CD4-positive, alpha-beta T cell treated with Interleukin-1 beta for 1 hour (primary cell): ENCODE results near the gene CRACR2B.

ENCODE experiments used
- DNase-seq, 2 donors: peaks; one replicate each; pipeline ENCODE4 v3.0.0-alpha.2; 2020 to 2022

Gene CRACR2B

DNA sequence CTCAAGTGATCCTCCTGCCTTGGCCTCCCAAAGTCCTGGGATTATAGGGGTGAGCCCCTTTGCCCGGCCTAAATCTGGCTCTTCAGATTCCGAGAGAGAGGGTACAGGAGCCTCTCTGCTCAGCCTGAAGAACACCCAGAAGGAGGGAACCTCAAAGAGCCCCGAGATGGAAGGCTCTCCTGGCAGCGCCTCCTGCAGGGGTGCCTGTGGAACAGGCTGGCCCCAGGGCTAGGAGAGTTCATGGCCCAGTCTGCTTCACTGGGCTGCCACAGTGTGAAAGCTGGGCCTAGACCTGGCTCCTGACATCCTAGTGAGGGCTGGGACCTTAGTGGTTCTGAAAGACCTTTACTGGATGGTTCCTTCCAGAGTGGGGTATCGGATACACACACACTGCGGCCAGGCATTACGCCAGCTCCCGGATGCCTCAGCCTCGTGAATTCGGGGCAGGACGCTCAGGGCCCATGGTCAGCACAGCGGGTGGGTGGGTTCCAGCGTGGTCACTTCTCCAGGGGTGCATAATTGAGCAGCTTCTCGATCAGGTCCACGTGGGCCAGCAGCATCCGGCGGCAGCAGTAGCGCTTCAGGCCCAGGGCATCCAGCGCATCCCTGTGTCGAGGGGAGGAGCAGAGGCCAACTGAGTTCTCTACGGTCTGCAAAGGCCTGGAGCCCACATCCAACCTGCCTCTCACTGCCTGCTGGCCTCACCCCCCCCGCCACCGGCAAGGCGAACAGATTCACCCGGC is 12.3 kb downstream of the CRACR2B start:
- DNase-seq: no peak

GRCh38 chr11:841981-842369 is 14.3 kb downstream of the CRACR2B start:
- no peak for DNase-seq

DNA sequence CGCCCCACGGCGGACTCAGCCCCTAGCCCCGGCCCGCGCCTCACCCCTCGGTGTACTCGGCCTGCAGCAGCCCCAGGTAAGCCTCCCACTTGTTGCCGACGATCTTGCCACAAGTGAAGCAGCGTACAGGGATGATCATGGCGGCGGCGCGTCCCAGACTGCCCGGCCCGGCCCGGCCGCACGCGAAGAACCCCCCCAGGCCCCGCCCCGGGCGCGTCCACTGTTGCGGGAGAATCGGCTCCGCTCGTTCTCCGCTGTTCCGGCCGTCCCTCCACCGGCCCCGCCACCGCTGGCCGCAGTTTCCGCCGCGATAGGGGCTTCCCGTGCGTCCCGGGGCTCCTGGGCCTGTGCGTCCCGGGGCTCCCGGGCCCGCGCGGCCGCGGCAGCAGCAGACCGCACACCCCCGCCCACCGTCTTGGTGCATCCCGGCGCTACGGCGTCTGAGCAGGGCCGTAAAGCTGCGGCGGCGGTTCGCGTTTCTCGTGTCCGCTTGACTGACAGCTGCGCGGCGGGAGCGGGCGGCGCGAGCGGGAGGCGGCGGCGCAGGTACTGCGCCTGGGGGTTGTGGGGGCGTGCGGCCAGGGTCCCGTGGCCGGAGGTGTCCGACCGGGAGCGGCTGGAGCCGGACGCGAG is 14.8 kb downstream of the CRACR2B start, which contains the start of the genes POLR2L and TSPAN4:
Gene POLR2L (minus strand): TSS at position 160 of the 633 bp plus-strand sequence. CDS start 21 bp downstream, at position 139.
Gene TSPAN4 (plus strand): TSS at position 483 of the 633 bp plus-strand sequence. CDS start 7,453 bp downstream, outside the sequence.
- DNase-seq: peak; percentile 84 to 89

DNA sequence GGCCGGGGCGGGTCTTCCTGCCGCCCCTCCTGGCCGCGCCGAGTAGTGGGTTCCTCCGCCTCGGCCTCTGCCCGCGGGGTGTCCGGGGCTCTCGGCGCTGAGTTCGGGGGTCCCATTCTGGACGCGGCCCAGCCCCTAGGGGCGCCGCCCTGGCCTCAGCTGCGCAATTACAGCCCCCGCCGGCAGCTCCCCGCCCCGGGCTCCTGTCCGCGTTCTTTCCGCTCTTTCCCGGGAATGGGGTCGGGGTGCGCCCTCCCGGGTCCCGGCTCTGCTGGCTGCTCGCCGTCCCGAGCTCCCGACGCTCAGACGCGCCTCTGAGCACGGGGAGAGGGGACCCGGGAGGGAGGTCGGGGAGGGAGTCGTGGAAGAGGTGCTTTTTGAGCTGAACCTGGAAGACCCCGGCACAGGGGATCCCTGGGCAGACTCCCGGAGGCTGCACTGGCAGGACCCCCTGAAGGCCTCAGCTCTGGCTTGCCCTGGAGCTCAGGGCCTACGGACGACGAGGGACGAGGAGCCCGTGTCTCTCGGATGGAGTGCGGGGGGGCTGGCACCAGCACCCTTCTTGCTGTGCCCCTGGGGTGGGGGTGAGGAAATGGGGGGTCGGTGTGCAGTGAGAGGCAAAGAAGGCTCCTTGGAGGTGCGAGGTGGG is 15.5 kb downstream of the CRACR2B start:
- DNase-seq: no peak

GRCh38 chr11:843818-844692 is 16.3 kb downstream of the CRACR2B start:
- DNase-seq: peak in 1 of 2 donors; percentile 72

DNA sequence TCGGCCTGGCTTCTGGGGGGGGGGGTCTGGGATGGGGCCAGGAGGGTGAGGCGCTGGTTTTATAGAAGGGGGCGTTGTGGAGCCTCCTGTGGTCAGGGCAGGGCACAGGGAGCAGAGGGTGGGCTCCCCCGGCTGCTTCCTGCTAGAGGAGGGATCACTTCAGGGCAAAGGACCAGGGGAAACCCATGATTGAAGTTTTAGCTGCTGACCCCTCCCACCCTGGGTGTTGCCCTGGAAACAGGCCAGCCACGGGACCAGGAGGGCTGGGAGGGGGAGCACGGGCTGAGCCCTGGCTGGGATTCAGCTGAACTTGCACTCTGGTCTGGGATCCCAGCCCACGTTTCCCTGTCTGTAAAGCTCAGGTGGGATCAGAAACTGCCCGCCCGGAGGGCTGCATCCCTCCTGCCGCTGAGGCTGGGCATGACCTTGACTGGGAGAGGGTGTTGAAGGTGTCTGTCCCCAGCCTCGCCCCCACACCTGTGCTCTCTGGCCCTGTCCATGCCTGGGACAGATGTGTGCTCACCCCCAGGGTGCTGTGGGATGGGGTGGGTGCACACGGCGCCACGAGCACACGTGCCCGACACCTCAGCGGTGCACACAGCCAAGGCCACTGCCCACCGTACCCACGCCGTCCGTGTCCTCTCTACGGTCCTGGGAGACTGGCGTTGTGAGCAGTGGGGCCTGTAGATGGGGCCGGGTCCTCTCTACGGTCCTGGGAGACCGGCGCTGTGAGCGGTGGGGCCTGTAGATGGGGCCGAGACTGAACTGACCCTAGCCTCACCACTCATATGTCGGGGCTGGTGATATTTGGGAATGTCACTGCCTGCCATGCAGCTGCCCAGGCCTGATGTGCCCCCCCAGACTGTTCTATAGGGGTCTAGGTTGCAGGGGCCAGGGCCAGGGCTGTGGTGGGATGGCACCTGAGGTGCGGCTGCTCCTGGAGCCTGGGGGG is 17.2 kb downstream of the CRACR2B start:
- DNase-seq: peak in 1 of 2 donors; percentile 63

GRCh38 chr11:845872-846495 is 18.3 kb downstream of the CRACR2B start:
- no peak for DNase-seq

GRCh38 chr11:846496-847098 is 18.9 kb downstream of the CRACR2B start:
- no peak for DNase-seq

GRCh38 chr11:847876-848275 is 20.2 kb downstream of the CRACR2B start:
- DNase-seq: no peak

DNA sequence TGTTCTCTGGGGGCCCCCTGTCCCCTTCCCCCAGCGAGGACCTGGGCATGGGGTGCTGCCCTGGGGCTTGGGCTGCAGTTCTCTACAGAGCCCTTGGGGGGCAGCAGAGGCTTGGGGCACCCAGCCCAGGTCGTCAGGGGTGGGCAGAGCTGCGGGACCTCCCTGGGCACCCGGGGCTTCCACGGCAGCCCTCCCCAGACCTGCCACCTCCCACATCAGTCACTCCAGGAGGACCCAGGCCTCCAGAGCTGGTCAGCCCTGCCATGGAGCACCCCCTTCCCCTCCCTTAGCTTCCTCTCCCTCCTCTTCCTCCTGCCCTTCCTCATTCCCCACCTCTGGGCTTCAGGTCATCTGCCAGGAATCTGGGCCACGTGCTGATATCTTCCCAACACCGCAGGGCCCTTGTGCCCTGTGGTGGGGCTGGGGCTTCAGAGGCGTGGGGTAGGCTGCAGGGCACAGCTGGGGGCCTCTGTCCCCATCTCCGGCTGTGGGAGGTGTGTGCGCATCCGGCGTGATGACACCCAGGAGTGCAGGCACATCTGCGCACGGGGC is 20.7 kb downstream of the CRACR2B start:
- DNase-seq: peak; percentile 64 to 73

GRCh38 chr11:849104-849824 is 21.5 kb downstream of the CRACR2B start:
- peak; percentile 23 to 46 for DNase-seq

DNA sequence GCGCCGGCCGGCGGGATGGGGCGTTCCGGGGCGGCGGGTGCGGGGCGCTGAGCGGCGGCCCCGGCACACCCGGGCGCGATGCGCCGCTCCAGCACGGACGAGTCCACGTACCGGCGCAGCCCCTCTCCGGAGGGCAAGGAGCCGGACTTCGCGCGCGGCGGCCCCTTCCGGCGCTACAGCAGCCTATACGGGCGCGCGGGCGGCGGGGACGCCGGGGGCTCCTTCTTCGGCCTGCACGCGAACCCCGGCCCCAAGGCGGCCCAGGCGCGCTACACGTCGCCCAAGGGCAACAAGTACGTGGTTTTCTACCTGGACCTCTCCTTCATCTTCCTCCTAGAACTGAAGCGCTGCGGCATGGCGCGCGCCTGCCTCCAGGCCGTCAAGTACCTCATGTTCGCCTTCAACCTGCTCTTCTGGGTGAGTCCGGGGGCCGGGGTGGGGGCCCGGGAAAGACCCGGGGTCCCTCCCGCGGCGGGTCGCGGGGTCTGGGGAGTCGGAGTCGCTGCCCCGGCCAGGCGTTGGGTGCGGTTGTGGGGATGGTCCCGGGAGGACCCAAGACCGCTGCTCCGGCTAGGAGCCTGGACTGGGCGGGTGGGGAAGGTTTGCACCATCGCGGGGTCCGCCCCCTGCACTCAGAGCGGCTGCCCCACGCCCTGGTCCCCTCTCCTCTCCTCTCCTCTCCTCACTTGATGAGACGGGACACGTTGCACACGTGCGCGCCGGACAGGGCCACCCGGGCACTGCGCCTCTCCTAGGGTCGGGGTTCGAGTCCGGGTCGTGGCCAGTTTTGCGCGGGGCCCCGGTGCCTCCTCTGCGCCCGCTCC is 22.4 kb downstream of the CRACR2B start:
- DNase-seq: no peak

DNA sequence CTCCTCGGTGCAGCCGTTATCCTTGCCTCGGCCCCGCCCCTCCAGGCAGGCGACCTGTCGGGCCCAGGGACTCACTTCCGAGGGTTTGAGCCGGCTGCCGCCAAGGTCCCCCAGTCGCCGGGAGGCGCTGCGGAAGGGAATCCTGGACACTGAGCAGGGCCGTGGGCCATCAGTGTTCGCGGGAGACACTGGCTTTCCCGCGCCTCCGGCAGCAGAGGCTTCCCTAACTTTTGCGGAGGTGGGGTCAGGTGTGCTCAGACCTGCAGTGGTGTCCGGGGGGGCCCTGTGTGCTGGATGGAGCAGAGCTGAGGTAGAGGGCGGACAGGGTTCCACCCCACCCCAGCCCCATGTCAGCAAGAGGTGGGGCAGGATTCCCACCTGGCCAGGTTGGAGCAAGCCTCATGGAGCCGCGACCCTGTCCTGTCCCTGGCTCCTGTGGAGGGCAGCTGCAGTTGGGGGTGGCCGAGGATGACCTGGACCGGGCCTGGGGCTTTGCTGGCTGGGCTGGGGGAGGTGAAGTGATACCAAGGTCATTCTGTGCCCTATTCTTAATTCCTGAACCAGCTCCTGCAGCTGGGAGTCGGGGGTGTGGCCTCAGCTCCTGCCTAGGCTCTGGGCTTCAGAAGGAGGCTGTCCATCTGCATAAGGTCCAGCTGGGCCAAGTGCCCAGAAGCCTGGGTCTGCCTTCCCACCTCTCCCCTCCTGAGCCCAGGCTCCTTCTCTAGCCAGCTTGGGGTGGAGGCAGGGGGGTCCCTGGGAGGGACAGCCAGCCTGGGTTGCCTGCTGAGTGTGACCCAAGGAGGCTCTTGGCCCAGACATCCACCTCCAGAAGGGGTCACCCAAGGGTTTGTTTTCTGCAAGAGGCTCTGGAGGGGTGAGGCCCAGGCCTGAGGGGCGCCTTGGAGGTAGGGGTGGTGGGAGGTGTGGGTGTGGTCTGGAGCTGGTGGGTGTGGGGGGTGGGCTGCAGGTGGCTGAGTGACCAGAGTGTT is 23.4 kb downstream of the CRACR2B start:
- DNase-seq: no peak

DNA sequence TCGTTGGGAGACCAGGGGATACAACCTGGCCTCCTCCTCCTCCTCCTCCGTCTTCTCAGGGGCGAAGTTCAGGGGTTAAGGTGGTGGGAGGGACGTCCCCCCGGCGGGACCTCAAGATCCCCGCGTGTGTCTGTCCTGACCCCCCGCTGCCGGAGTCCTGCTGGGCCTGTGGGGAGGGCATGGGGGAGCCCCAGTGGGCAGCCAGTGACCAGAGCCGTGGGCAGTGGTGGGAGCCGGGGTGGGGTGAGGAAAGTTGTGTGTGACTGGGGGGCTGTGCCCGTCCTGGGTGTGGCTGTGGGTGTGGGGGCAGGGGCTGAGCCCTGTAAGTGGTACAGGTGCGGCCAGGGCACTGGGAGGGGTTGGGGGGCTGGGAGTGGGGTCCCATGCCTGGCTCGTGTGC is 25.0 kb downstream of the CRACR2B start:
- DNase-seq: no peak

GRCh38 chr11:853682-854448 is 26.1 kb downstream of the CRACR2B start:
- DNase-seq: no peak

- DNase-seq: no peak
These were observed 27.0 kb downstream of the CRACR2B start for GRCh38 chr11:854601-855329.
